Colon (tissue), 2 donors: Measurements from ENCODE around the gene CCDC185.
A peak's percentile ranks its signal among the peaks of the same experiment; 100 is the strongest.
"Not testable (repeated sequence)": the region's sequence is repeated elsewhere in the genome, so short reads cannot be mapped to it uniquely, and the experiment has no call there.

Source experiments
- FAIRE-seq: peaks from 2 replicates; lab custom pipeline; 2012; peaks lifted over from hg19 to GRCh38; lab: Jason Lieb, UNC
- donor health status: control.
- donor health status: control.

The CCDC185 gene

GRCh38 chr1:223394706-223395105, 1.5 kb downstream of the CCDC185 start:
- FAIRE-seq, result no peak

DNA sequence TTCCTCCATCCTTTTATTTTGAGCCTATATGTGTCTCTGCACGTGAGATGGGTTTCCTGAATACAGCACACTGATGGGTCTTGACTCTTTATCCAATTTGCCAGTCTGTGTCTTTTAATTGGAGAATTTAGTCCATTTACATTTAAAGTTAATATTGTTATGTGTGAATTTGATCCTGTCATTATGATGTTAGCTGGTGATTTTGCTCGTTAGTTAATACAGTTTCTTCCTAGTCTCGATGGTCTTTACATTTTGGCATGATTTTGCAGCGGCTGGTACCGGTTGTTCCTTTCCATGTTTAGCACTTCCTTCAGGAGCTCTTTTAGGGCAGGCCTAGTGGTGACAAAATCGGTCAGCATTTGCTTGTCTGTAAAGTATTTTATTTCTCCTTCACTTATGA, 6.2 kb downstream of the CCDC185 start:
- not testable (repeated sequence) for FAIRE-seq

DNA sequence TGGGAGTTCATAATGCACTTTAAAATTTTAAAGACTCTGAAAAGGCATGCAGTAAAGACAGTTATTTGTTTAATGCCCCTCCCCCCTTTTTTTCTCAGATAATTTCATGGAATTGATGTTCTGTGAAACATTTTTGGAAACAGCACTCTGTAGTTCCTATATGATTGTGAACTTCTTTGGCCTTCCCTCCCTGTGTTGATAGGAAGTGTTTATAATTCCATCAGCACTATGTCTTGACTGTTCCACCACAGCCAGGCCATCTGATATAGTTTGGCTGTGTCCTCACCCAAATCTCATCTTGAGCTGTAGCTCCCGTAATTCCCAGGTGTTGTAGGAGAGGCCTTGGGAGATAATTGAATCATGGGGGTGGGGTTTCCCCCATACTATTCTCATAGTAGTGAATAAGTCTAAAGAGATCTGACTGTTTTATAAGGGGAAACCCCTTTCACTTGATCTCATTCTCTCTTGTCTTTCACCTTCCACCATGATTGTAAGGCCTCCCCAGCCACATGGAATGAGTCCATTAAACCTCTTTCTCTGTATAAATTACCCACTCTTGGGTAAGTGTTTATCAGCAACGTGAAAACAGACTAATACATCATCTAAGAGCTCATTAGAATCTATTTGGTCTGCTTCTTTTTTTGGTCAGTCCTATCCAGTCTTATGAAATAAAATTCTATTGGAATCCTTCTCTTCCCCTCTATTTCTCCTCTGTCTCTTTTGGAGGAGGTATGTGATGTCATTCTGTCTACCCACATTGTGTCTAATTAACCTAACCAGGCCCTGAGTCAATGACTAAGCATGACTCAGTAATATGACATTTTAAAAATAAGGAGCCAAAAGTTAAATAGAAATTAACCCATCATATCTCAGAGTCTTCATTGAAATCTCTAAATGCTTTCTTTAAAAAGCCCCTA, 8.9 kb downstream of the CCDC185 start:
- no peak for FAIRE-seq

- no peak for FAIRE-seq
Measured at GRCh38 chr1:223402790-223403142, 9.6 kb downstream of the CCDC185 start.

- no peak for FAIRE-seq
Measured at GRCh38 chr1:223403184-223403815, 10.1 kb downstream of the CCDC185 start.

DNA sequence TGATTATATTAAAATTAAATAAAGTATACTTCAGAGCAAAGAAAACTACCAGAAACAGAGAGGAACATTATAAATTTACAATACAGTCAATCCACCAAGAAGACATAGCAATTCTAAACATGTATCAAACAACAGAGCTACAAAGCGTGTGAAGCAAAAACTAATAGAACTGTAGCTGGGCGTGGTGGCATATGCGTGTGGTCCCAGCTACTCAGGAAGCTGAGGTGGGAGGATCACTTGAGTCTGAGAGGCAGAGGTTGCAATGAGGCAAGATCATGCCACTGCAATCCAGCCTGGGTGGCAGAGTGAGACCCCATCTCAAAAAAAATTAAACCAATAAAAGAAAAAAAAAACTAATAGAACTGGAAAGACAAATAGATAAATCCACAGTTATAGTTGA, 12.3 kb downstream of the CCDC185 start:
- FAIRE-seq, result no peak

GRCh38 chr1:223410036-223410435, 16.8 kb downstream of the CCDC185 start:
- no peak for FAIRE-seq

GRCh38 chr1:223411309-223411708, 18.1 kb downstream of the CCDC185 start:
- no peak for FAIRE-seq

DNA sequence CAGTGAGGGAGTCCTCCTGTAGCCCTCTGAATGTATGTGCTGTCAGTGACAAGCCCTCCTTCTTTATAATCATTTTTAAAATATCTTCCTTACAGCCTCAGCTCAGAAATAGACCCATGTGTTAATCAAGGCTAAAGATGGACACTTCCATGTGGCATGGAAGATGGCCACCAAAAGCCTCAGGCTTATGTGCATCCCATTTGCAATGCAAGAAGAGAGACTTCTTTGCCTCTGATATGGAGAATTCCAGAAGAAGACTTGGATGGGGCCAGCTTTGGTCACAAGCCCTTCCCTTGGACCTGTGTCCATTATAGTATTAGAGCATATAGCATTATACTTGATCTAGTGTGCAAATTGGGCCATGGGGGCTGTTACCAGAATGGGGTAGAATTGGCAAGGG, 18.5 kb downstream of the CCDC185 start:
- FAIRE-seq, result no peak

- FAIRE-seq, result peak; percentile 28
Measured at GRCh38 chr1:223413216-223413615, 20.0 kb downstream of the CCDC185 start.

- no peak for FAIRE-seq
Measured at GRCh38 chr1:223417444-223417843, 24.2 kb downstream of the CCDC185 start.

- no peak for FAIRE-seq
Measured at GRCh38 chr1:223417903-223418663, 24.9 kb downstream of the CCDC185 start.

DNA sequence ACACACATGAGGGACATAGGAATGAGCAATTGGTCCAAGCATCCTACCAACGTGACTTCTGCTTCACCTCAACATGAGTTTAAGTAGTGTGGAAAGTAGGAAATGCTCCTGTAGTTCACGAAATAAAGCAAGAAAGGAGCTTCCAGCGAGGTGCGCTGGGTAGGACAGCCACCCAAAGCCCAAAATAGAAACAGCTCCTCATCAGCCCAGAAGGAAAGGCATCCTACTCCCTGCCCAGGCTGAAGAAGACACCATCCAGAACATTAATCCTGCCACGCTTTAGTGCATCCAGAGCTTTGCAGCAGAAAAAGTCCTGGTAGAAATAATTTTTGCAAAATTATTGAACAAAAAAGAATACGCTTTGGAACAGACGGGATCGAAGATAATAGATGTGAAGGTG, 25.9 kb downstream of the CCDC185 start:
- no peak for FAIRE-seq

DNA sequence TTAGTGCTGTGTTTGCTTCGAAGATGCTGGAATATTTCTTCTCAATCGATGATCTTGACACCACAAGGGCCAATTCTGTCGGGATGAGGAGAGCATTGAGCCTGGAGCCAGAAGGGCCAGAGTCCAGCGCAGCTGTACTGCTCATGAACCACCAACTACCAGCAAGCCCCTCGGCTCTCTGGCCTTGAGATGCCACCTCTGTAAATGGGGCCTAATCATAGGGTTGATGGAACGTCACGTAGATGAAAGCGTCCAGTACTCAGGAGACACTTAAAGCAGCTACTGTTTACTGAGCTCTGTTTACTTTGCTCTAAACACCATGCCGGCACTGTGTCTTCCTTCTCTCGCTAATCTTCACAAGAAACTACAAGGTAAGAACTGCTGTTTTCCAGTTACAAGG, 26.3 kb downstream of the CCDC185 start:
- no peak for FAIRE-seq

- FAIRE-seq, result no peak
Measured at GRCh38 chr1:223421025-223421424, 27.8 kb downstream of the CCDC185 start.

DNA sequence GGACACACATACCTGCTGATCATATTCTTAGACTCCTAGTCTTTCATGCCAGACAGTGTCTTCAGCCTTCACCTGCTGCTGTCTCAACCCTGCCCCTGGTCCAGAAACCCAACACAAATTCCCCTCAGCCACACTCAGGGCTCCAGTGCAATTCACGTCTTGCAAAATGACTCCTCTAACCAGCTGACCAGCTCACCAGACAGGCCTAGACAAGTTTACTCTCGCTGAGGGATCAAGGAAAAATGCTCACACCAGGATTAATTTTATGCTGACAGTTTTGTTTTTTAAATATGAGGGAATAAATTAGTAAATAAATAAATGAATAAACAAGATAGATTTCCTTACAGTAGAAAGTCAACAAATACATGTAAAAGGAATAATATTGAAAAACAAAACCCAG, 28.5 kb downstream of the CCDC185 start:
- no peak for FAIRE-seq

DNA sequence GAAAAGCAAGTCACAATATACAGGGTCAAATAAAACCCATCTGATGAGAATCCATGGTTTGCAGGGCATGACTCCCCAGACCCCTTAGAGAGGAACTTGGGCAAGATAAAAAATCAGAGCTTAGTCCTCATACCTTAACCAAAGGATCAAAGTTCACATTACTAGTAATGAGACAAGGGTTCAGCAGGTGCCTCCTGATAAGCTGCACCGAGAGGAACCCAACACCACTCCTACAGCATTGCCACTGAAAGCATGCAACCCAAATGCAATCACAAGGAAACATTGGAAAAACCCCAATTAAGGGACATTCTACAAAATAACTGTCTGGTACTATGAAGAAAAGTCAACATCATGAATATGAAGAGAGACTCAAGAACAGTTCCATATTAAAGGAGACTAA, 29.7 kb downstream of the CCDC185 start:
- FAIRE-seq, result no peak

DNA sequence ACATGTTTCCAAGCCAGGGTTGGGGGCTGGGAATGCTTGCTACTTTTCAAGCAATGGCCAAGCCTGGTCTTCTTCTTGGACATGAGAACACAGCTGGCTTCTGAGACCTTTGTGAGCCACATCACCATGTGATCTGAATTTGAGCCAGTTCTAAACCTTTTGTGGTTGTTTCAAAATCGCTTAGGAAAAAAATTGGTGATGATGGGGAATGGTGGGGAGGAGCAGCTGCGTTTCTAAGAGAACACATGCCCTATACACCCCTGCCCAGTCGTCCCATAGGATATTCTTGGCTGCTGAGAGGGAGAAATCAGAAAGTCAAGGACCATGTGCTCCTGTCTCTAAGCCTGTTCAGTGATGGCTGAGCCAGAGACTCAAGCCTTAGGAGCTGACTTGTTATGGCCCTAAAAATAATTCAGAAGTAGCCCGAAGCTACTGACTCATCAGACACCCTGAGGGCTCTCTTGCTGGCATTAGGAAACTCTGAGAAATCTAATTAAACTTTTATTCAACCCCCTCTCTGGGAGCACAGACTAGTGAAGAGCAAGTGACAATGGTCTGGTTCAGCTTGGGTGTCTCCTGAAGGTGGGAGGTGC, 30.5 kb downstream of the CCDC185 start:
- FAIRE-seq, result no peak

DNA sequence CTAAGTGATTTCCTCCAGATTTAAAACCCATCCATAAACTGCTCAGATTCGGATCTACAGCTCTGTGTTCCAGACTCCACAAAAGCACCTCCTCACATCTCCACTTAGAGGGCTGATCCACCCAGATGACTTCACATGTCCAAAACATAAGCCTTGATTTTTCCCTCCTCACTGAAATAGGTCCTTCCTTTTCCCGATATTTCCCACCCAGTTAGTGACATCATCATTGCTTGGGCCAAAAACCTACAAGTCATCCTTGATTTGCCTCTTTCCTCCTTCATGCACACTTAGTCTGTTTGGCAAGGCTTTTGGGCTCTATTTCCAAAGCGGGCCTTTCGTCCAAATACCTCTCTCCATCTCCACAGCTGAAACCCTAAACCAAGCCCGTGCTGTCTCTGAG, 32.3 kb downstream of the CCDC185 start:
- no peak for FAIRE-seq

GRCh38 chr1:223426936-223427335, 33.7 kb downstream of the CCDC185 start:
- FAIRE-seq, result no peak

DNA sequence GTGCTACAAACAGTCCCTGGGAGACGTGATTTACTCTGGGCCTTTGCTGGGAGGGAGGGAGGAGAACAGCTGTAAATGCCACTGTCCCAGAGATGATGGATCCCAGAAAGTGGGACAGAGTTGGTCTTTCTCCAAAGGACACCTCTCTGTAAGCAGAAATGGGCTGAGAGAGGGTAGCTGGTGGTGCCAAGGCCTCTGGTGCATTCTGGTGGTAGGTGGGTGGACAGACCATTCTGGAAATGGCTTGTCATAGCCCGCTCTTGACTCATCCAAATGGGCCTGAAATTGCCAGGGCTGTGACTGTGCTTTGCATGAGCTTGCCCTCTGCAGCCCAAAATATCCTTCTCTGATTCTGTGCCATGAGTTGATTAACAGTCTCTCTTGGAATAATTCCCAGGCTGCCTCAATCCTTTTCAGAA, 36.1 kb downstream of the CCDC185 start:
- no peak for FAIRE-seq

- FAIRE-seq, result no peak
Measured at GRCh38 chr1:223429821-223430220, 36.6 kb downstream of the CCDC185 start.

GRCh38 chr1:223430236-223430635, 37.0 kb downstream of the CCDC185 start:
- FAIRE-seq, result no peak
